SIG-M5 treated with dmso at 0.1 percent for 504 hours (cell line): ENCODE data around the gene TWIST1.

Source experiments
- DNase-seq: peaks from one replicate; lab custom pipeline; 2025; ENCODE audit not compliant: unreplicated experiment; lab: John Stamatoyannopoulos, UW

Gene TWIST1

GRCh38 chr7:19117091-19117869 lies at the start of gene TWIST1:
Gene TWIST1 (minus strand): TSS chr7:19117636. CDS start chr7:19117321, 315 bp downstream.
- DNase-seq: no peak

GRCh38 chr7:19161671-19162070 lies 44.2 kb upstream of the TWIST1 start:
- no peak for DNase-seq

GRCh38 chr7:19146699-19147098 lies 29.3 kb upstream of the TWIST1 start:
- no peak for DNase-seq

DNA sequence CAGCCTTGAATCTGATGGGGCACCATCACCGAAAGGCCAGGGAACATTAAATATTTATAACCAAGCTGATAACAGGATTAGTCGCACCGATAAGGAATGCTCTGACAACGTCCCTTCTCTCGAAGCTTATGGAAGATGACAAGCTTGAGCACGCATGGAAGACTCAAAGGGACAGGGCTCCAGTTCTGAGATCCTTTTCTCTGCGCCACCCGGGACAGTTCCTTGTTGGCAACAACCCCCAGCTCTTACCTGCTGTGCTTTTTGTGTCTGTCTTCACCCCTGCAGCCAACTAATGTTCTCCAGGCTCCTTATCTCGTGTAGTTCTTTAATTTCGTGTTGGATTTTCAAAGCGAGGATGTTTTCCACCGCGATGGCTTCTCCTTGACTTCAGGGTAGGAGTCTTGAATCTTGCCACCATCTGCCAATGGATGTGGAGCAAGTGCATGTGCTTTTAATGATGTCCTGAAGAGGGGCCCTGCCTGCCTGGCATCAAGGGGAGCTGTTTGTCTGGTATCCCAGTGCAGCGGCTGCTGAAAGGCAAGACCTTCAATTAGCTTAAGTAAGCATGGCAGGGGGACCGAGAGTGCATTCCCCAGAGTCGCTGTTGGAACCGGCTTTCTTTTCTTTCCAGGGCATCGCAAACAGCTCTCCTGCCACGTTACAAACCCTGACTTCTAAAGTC lies 28.1 kb upstream of the TWIST1 start:
- DNase-seq: no peak

GRCh38 chr7:19144661-19145433 lies 27.4 kb upstream of the TWIST1 start, which contains the start of gene FERD3L:
Gene FERD3L (minus strand): TSS chr7:19145421. CDS start chr7:19145362, 59 bp downstream.
- no peak for DNase-seq

- DNase-seq: no peak
Observed at GRCh38 chr7:19143881-19144574, 26.6 kb upstream of the TWIST1 start.

DNA sequence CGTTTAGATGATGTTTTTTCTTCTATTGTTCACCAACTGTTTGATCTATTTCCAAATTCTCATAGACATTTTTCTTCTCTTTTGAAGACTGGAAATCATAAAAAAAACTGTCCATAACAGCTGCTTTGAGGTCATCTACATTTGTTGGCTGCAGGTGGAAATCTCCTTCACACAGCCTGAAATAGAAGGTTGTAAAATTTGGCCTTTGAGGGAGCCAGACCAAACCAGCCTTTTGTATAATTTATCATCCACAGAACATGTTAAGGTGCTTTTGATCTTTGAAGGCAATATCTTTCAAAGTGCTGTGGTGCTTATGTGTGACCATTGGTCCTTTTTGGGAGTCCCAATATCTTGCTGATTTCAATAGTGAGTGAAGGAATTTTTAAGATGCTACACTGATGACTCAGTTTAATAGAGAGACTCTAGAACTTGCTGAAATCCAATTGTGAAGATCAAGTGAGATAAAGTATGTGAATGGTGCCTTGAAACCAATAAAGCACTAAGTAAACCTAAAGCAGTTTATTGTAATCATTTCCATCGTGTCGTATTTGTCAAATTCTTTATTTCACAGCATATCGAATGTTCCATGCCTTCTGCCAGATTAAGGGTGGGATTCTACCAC lies 22.4 kb upstream of the TWIST1 start:
- DNase-seq: no peak

- DNase-seq: no peak
Observed at GRCh38 chr7:19133886-19134285, 16.4 kb upstream of the TWIST1 start.

DNA sequence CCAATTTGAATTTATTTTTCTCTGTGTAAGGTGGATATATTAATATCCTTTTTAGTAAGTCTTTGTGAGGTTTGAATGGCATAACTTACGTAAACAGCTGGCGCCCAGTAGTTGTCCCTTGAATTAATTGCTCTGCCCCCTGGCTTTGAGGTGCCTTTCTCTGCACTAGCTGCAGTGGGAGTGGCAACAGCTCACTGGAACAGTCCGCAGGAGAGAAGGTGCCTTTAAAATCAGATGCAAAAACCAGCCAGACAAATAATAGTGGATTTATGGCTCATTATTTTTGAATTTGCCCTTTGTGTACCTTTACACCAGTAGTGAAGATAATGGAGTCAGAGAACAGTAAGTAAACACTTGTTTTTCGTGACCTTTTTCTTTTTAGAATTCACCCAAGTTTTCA lies 16.0 kb upstream of the TWIST1 start:
- DNase-seq: no peak

DNA sequence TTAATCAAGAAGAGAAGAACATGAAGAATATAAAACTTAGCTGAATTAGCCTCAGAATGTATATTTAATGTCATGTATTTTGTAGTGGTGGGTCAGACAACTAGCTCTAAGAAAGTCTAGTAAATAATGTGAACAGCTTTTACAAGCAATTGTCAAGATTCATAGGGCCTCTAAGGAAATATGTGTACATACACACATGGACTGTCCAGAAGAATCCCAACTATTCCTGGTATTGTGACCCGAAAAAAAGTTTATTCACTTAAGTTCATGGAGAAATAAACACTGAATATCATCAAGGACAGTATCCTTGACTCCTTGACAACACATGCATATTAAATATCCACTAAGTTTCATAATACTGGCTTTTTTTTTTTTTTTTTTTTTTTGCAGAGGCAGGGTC lies 11.4 kb upstream of the TWIST1 start:
- no peak for DNase-seq

- DNase-seq: peak; percentile 41
Observed at GRCh38 chr7:19121977-19122588, 4.6 kb upstream of the TWIST1 start.

DNA sequence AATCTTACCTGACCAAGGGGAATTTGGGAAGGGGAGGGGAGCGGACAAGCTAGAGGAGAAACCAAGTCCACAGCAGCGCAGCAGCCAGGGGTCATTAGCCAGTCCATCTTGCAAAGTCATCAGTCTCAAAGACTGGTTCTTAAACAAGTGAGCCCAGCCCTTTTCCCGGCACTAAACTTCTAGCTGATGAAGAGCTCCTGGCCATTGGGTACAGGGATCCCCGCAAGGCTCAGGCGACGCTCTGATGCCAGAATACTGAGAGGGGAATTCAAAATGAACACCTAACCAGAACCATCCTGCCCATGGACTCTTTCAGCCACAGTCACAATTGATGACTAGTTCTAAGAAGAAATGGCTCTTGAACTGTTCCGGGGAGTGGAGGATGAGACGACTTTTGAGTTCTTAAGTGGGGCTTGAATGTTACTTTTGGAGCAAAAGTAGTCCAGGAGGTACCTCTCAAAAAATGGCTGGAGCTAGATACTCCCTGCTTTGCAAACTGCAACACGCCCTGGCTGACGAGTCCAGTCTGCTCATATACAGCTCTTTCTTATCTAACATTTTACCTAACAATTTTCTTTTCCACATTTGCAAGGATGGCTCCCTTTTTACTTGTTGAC lies 2.5 kb upstream of the TWIST1 start:
- no peak for DNase-seq

DNA sequence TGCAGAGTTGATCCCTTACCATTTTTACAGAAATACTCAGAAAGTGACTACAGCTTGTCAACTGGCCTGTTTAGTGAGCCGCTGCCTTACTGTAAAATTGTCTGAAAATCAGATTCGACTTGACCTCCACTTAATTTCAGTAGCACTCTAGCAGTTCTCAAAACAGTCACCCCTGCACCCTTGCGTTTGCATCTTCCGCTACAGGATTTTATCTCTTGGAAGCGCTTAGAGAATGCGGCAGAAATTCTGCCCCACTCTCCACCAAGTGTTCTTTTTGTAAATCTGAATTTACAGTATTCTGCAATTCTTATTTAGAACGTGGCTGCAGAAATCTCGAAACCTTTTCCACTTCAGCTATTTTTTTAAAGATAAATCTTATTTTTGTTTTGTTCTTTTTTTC lies 1.9 kb upstream of the TWIST1 start:
- no peak for DNase-seq

DNA sequence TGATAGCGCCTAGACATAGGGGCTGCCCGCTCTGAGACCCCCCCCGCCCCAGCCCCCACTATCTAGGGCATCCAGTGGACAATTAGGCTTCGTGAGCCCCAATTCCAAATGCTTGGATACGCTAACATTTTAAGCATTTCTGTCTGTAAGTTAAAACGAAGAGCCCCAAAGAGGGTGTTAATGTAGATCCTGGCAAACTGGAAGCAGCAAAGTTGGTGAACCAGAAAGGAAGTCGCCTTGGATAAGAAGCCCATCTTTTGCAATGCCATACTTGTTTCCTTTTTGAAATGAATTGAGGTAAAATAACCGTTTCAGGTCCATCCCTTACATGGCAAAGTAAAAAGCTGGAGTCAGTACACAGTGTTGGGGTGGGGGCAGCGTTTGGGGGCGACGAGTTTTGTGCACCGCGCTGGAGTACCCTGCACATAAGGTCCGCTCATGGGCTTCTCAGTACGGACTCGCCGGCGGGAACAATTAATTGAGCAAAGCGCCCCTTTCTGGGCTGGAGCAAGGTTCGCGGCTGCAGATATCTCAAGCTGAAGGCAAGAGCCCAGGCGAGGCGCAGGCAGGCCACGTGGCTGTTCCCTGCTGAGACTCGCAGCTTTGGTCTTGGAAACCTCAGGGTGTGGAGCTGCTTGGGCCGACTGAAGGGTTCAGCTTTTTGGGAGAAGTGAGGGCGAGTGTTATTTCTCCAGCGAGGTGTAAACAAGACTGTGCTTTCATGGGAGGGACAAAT lies 1.4 kb upstream of the TWIST1 start:
- DNase-seq: no peak

- no peak for DNase-seq
Observed at GRCh38 chr7:19117870-19118608, 603 bp upstream of the TWIST1 start.

DNA sequence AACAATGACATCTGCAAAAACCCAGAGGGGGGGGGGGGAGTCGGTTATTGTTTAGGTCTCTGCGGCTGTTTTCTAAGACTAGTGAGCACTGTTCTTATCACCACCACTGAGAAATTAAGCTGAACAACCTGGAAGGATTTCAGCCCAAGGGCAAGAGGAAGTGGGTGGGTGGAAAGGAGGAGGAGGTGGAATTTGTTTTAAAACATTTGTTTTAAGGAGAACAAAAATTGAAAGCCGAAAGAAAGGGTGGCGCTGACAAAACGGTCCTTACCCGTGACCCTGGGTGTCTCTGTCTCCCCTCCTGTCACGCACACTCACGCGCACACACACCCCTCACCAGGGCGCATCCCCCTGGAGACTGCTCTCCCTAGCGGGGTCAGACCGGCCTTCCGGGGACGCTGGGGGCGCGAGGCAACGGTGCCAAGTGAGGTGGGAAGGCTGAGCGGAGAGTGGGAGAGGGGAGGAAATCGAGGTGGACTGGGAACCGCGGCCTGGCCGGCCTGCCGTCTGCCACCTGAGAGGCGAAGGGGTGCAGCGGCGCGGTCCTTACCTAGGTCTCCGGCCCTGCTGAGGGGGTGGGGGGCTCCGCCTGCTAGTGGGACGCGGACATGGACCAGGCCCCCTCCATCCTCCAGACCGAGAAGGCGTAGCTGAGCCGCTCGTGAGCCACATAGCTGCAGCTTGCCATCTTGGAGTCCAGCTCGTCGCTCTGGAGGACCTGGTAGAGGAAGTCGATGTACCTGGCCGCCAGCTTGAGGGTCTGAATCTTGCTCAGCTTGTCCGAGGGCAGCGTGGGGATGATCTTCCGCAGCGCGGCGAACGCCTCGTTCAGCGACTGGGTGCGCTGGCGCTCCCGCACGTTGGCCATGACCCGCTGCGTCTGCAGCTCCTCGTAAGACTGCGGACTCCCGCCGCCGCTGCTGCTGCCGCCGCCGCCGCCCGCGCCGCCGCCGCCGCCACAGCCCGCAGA lies 1.0 kb downstream of the TWIST1 start:
- peak; percentile 4 for DNase-seq

- no peak for DNase-seq
Observed at GRCh38 chr7:19114551-19114855, 2.9 kb downstream of the TWIST1 start.
